Activated CD4-positive, alpha-beta T cell treated with anti-CD3 and anti-CD28 coated beads, Interleukin-2, amount 10 ng/mL, durations not matched to agents 24 days and 14 days (primary cell): ENCODE results near the gene MAN1B1. TPM values are rescaled to one million over a fixed set of nuclear protein-coding genes. Genes with fewer than 3 reads are reported as not detected.
"Not testable (repeated sequence)": the region's sequence is repeated elsewhere in the genome, so short reads cannot be mapped to it uniquely, and the experiment has no call there.

ENCODE experiments used
- DNase-seq: peaks from one replicate; pipeline ENCODE4 v3.0.0; 2022
- H3K27ac Mint-ChIP-seq: one replicate; pipeline ENCODE4 v1.8.0; 2022; ENCODE audit warnings: mild to moderate bottlenecking, mixed read lengths
- H3K27me3 Mint-ChIP-seq: one replicate; pipeline ENCODE4 v1.8.0; 2022; ENCODE audit warnings: mixed read lengths
- H3K36me3 Mint-ChIP-seq: one replicate; pipeline ENCODE4 v1.8.0; 2022; ENCODE audit warnings: low read depth, mild to moderate bottlenecking, mixed read lengths
- H3K4me1 Mint-ChIP-seq: one replicate; pipeline ENCODE4 v1.8.0; 2021; ENCODE audit warnings: mixed read lengths
- H3K4me3 Mint-ChIP-seq: one replicate; pipeline ENCODE4 v1.8.0; 2022; ENCODE audit warnings: mild to moderate bottlenecking, moderate library complexity, mixed read lengths
- H3K9me3 Mint-ChIP-seq: one replicate; pipeline ENCODE4 v1.8.0; 2021; ENCODE audit warnings: mixed read lengths
- intact Hi-C: fragments of 100-400 bp; cut with micrococcal nuclease; formaldehyde crosslinking; loops from one replicate; pipeline ENCODE4 v1.15.1; 2023
- total RNA-seq: library from RNA; stranded (reverse); gene quantifications from 2 replicates; pipeline ENCODE4 v1.2.3, GENCODE V29; 2022

Gene MAN1B1
- total RNA-seq, 1 donor from 2014 or later = 50.1 TPM

DNA sequence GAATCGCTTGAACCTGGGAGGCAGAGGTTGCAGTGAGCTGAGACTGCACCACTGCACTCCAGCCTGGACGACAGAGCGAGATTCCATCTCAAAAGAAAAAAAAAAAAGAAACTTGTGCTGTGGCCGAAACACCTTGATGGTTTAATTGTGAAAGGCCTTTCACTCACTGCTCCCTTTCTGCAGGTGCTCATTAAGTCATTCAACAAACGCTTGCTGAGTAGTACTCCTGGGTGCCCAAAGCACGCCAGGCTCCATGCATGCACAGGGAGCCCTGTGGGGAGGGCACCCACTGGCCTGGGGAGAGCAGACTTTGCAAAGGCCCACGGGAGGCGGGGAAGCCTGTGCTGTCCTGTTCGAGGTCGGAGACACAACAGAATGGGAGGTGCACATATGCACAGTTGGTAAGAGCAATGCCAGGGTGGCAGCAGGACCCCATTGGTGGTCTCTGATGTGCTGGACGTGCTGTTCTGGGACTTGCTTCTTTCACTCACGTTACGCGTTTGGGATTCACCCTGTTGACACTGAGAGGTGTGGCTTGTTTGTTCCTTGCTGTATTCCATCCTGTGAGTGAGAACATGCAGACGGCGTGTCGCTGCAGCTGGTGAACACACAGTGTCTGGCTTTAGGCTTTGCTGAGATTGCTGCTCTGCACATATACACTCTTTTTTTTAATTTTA is 29.9 kb upstream of the MAN1B1 start:
- intact Hi-C loops = no loop called here
- H3K27me3 Mint-ChIP-seq = peaks cover 11% of the 10 kb centered on the region
- H3K9me3 Mint-ChIP-seq = no peaks in the 10 kb centered on the region
- no peak for DNase-seq
- H3K4me3 Mint-ChIP-seq = no peak overlapping the region
- H3K36me3 Mint-ChIP-seq = no peaks in the 10 kb centered on the region
- H3K4me1 Mint-ChIP-seq = no peaks in the 10 kb centered on the region
- no peak overlapping the region for H3K27ac Mint-ChIP-seq

DNA sequence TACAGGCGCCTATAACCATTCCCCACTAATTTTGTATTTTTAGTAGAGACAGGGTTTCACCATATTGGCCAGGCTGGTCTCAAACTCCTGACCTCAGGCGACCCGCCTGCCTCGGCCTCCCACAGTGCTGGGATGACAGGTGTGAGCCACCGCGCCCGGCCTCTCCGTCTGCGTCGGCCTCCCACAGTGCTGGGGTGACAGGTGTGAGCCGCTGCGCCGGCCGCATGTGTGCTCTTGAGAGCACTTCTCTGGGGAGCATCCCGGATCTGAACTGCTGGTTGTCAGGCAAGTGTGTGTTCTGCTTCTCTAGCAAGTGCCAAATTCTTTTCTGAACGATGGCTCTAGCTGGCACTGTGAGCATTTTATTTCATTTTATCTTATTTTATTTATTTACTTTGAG is 29.2 kb upstream of the MAN1B1 start:
- no peaks in the 10 kb centered on the region for H3K4me1 Mint-ChIP-seq
- no peaks in the 10 kb centered on the region for H3K36me3 Mint-ChIP-seq
- DNase-seq = no peak
- H3K27ac Mint-ChIP-seq = no peak overlapping the region
- intact Hi-C loops = no loop called here
- H3K27me3 Mint-ChIP-seq = peaks cover 5% of the 10 kb centered on the region
- H3K4me3 Mint-ChIP-seq = no peak overlapping the region
- H3K9me3 Mint-ChIP-seq = no peaks in the 10 kb centered on the region

DNA sequence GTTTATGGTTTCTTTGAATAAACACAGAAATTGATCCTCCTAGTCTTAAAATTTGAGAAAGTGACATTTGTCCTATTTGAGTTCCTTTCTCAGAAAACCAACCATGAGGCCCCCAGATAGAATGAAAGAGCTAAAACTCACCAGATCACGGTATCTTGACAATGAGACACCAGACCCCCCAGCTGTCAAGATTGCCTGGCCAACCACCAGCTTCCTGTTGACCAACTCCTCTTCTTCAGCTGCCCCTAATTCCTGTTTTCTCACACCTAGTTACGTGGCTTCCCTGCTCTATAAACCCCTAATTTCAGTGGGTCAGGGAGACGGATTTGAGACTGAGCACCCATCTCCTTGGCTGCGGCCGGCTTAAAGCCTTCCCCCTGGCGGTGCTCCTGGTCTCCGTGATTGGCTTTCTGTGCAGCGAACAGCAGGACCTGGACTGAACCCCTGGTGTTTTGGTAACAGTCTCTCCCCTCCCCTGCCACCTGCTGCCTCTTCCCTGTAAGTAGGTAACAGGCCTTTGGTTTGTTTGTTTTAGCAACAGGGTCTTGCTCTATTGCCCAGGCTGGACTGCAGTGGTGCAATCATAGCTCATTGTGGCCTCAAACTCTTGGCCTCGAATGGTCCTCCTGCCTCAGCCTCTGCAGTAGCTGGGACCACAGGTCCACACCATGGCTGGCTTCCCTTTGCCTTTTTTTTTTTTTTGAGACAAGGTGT is 28.1 kb upstream of the MAN1B1 start:
- H3K36me3 Mint-ChIP-seq = no peaks in the 10 kb centered on the region
- intact Hi-C loops = no loop called here
- no peak for DNase-seq
- H3K27me3 Mint-ChIP-seq = peaks cover 2% of the 10 kb centered on the region
- H3K4me1 Mint-ChIP-seq = no peaks in the 10 kb centered on the region
- no peaks in the 10 kb centered on the region for H3K9me3 Mint-ChIP-seq
- H3K4me3 Mint-ChIP-seq = no peak overlapping the region
- H3K27ac Mint-ChIP-seq = no peak overlapping the region

DNA sequence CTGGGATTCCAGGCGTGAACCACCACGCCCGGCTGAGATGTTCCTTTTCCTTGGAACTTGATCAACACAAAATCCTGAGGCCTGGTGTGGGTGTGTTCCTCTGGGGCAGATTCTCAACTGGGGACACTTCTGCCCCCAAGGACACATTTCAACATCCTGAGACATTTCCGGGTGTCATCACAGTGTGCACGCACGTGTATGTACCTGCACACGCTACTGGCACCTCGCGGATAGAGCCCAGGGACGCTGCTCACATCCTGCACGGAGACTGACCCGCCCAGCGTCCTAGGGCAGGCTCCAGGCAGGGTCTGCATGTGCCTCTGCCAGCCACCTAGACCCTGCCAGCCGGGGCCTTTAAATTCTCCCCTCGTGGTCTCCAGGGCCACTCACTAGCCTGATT is 24.4 kb upstream of the MAN1B1 start:
- Mint-ChIP-seq H3K27me3 (no peaks in the 10 kb centered on the region), H3K9me3 (no peaks in the 10 kb centered on the region), H3K36me3 (peaks cover 3% of the 10 kb centered on the region), H3K4me1 (peaks cover 3% of the 10 kb centered on the region), H3K4me3 (no peak overlapping the region), H3K27ac (no peak overlapping the region)
- DNase-seq = no peak
- intact Hi-C loops = no loop called here

DNA sequence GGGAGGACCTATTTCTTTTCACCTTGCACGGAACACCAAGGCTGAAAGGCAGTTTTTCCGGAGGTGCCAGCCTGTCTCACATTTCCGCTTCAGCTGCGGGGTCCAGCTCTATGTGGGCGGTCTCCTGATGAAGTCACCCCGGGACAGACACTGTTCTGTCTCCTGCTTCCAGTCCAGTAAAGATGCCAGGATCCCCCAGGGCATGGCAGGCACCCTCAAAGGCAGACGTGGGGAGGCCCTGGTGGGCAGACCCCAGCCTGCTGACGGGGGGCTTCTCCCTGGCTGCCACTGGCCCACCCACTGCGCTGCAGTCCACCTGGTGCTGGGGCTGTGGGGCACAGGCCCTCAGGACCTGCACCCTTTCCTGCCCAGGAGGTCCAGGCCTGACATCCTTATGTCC is 24.0 kb upstream of the MAN1B1 start:
- H3K27me3 Mint-ChIP-seq, H3K9me3 Mint-ChIP-seq, DNase-seq, H3K4me1 Mint-ChIP-seq, H3K36me3 Mint-ChIP-seq, H3K4me3 Mint-ChIP-seq, H3K27ac Mint-ChIP-seq, intact Hi-C loops: not testable (repeated sequence)

DNA sequence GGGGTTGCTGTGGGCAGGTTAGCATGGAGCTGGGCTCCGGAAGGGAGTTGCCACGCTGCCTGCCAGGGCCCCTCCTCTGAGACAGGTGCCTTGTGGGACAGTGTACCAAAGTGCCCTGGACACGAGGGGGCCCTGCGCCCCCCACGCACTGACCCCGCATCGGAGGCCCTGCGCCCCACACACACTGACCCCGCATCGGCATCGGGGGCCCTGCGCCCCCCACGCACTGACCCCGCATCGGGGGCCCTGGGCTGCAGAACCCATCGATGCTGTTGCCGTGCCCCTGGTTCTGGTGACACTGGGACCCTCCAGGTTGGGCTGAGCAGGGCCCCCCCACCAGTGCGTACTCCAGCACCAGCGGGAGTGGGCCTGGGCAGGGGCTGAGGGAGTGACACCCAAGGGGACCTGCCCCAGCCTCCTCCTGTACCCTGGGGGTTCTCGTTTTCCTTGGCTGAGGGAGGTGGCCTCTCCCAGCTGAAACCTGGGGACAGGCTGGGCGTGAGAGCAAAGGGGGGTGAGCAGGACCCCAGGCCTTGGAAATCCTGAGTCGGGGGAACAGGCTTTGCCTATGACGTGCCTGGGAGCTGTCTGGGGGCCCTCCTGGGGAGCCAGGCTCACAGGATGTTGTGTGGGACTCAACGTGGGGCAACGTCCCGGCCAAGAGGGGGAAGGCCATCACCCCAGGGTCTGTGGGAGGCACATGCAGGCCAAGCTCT is 23.3 kb upstream of the MAN1B1 start:
- no peak for DNase-seq
- H3K4me3 Mint-ChIP-seq = no peak overlapping the region
- no peaks in the 10 kb centered on the region for H3K9me3 Mint-ChIP-seq
- H3K27me3 Mint-ChIP-seq = no peaks in the 10 kb centered on the region
- peaks cover 10% of the 10 kb centered on the region for H3K4me1 Mint-ChIP-seq
- H3K27ac Mint-ChIP-seq = no peak overlapping the region
- H3K36me3 Mint-ChIP-seq = peaks cover 8% of the 10 kb centered on the region
- intact Hi-C loops = loop anchor here (2.0 kb wide), 1 partner anchor 35 kb away; the partner anchor contains the start of gene ABCA2

DNA sequence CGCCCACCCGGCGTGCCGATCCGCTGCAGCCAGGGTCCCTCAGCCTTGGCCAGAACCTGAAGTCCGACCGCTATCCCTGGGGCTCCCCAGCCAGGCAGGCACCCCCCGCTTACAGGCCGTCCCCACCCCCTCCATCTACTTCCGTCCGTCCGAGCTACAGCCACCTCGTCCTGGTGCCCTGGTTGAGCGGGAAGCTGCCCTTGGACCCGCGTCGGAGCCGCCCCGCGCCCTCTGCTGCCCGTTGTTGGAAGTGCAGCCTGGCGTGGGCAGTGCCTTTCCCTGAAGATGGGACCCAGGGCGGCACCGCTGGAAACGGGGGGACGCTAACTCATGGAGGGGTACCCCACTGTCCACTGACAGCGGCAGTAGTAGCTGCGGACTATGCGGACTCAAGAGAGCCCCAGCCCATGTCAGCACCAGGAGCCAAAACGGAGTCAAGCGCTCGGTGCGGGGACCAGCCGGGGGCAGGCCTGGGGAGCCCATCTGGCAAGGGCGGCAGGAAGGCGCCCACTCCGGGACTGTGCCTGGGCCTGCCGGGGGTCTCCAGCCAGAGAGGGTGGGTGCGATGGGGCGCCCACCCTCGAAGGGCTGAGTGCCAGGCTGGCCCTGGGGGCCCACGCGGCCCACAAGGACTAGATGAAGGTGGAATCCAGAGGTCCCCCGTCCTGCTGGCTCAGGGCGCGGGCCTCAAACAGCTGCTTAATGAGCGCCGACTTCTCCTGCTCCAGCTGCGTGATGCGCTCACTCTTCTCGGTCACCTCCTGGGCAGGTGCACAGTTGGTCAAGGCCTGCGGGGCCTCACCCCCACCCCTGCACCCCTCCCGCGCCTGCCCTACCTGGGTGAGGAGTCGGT is 22.5 kb upstream of the MAN1B1 start:
- H3K4me3 Mint-ChIP-seq = no peak overlapping the region
- no peaks in the 10 kb centered on the region for H3K27me3 Mint-ChIP-seq
- no peaks in the 10 kb centered on the region for H3K9me3 Mint-ChIP-seq
- intact Hi-C loops = loop anchor here (2.0 kb wide), 1 partner anchor 35 kb away; the partner anchor contains the start of gene ABCA2
- peaks cover 8% of the 10 kb centered on the region for H3K36me3 Mint-ChIP-seq
- peaks cover 12% of the 10 kb centered on the region for H3K4me1 Mint-ChIP-seq
- peak; percentile 91 for DNase-seq
- H3K27ac Mint-ChIP-seq = peak overlapping the region; percentile 13

DNA sequence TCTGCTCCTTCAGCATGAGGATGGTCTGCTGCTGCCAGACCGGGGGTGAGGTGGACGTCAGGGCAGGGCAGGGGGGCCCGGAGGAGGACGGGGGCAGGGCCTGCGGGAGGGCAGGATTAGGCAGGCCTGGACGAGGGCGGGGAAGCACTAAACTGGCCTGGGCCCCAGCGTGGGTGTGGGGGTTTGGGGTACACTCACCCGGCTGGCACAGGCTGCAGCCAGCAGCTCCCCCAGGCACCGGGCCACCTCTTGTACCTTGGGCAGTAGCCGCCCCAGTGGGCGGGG is 22.0 kb upstream of the MAN1B1 start:
- H3K4me1 Mint-ChIP-seq = peaks cover 12% of the 10 kb centered on the region
- no peak overlapping the region for H3K27ac Mint-ChIP-seq
- intact Hi-C loops = loop anchor here (2.0 kb wide), 1 partner anchor 36 kb away; the partner anchor contains the start of gene ABCA2
- no peaks in the 10 kb centered on the region for H3K9me3 Mint-ChIP-seq
- no peak for DNase-seq
- H3K27me3 Mint-ChIP-seq = no peaks in the 10 kb centered on the region
- no peak overlapping the region for H3K4me3 Mint-ChIP-seq
- peaks cover 8% of the 10 kb centered on the region for H3K36me3 Mint-ChIP-seq

DNA sequence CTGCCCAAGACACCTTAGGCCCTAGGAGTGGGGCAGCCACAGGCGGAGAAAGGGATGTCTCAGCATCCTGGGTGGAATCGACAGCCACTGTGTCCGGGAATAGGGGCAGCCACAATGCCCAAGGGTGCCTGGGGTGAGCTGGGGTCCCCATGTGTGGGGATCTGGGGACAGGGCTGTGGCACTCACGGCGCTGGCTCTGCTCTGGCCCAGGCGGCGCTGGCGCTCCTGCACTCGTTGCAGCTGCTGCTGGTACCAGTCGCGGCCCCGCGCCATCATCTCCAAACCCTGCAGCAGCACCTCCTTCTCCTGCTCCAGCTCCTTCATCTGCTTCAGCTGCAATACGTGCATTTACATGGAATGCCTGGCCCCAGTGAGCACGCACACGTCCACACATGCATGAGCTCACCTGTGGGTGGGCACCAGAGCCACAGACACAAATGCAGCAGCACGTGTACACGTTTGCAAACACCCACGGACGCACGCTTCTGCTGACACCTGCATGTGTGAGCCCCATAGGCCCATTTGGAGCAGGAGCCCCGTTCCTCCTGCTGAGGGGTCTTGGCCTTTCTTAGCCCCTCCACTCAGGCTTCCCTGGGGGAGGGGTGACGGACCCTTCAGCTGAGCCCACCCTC is 21.3 kb upstream of the MAN1B1 start:
- Mint-ChIP-seq H3K27ac (no peak overlapping the region), H3K4me1 (peaks cover 12% of the 10 kb centered on the region), H3K9me3 (no peaks in the 10 kb centered on the region), H3K36me3 (peaks cover 8% of the 10 kb centered on the region), H3K27me3 (no peaks in the 10 kb centered on the region), H3K4me3 (no peak overlapping the region)
- DNase-seq = no peak
- intact Hi-C loops = loop anchor here (2.0 kb wide), 1 partner anchor 37 kb away; the partner anchor contains the start of gene ABCA2

DNA sequence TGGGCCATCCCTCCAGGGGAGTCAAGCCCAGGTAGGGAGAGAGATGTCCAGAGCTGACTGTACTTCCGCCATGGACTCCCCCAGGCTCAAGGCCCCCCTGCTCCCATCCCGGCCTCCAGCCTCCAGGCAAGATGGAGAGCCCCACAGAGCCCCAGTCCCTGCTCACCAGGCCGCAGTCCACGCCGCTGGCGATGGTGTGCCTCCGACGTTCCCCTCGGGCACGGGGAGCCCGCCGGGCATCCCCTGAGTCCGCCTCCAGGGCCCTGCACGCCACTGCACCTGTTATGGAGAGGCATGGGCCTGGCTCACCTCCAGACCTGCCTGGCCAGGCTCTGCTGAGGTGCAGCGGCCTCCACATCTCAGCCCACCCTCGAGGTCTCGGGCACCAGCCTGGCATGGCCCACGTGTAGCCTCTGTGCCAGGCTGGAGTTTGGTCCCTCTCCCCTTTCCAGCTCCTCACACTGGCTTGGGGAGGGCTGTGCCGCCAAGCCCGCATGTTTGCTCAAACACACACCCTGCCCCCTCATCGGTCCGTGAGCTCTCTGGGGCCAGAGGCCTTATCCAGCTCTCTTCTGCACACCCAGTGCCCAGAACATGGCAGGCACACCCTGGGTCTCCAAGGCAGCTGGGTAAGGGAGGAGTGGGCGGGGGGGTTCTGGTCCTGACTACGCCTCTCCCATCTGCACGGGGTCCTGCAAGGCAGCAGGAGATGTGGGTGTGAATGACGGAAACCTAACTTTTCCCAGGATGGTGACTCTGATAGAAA is 20.5 kb upstream of the MAN1B1 start:
- intact Hi-C loops = no loop called here
- H3K27ac Mint-ChIP-seq = no peak overlapping the region
- H3K4me3 Mint-ChIP-seq = no peak overlapping the region
- no peaks in the 10 kb centered on the region for H3K27me3 Mint-ChIP-seq
- peaks cover 8% of the 10 kb centered on the region for H3K36me3 Mint-ChIP-seq
- peaks cover 17% of the 10 kb centered on the region for H3K4me1 Mint-ChIP-seq
- no peak for DNase-seq
- H3K9me3 Mint-ChIP-seq = no peaks in the 10 kb centered on the region

DNA sequence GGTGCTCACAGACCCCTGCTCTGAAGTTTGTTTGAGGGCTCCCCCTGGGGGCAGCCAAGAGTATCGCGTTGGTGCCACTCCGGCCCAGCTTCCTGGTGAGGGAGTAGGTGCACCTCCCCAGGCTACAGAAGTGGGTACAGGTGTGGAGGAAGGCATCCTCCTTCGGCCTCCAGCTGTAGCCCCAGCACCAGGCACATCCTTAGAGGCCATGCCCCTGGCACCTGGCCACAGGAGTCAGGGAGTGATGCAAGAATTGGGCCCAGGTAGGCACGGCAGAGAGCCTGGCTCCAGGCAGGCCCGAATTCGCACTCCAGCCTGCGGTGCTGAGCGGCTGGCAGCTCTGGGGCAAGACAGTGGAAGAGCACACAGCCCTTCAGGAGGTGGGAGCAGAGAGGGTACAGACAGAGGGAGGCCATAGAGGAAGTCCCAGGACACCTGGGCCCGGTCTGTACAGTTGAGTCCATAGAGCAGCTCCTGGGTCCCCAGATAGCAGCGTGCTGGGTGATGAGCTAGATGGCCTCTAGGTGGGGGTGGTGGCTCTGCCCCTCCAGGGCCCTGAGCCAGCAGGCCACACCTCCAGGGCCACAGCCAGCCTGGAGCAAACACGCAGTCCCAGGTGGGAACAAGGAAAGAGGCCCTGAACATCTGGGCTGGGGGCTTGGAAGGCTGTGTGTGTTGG is 18.8 kb upstream of the MAN1B1 start:
- intact Hi-C loops = loop anchor here (1.0 kb wide), 1 partner anchor 22 kb away; the partner anchor contains the start of gene NPDC1
- Mint-ChIP-seq H3K36me3 (peaks cover 8% of the 10 kb centered on the region), H3K27ac (peak overlapping the region; percentile 64), H3K27me3 (no peaks in the 10 kb centered on the region), H3K4me3 (peak overlapping the region; percentile 76), H3K4me1 (peaks cover 23% of the 10 kb centered on the region), H3K9me3 (no peaks in the 10 kb centered on the region)
- peak; percentile 96 for DNase-seq
